Neuron (in vitro differentiated cells): ENCODE data around the gene FGF5.
"Not testable (repeated sequence)": the region's sequence is repeated elsewhere in the genome, so short reads cannot be mapped to it uniquely, and the experiment has no call there.

Source experiments
- H2AFZ ChIP-seq: one replicate; pipeline ENCODE4 v1.6.1; 2013; ENCODE audit warnings: low read depth, mild to moderate bottlenecking, inconsistent platforms, low read length, moderate library complexity
- H3K27me3 ChIP-seq: one replicate; pipeline ENCODE4 v1.6.1; 2013; ENCODE audit warnings: low read length; ENCODE audit not compliant: insufficient read depth
- H3K36me3 ChIP-seq: one replicate; pipeline ENCODE4 v1.6.1; 2013; ENCODE audit warnings: low read length; ENCODE audit not compliant: insufficient read depth
- H3K4me1 ChIP-seq: one replicate; pipeline ENCODE4 v1.6.1; 2013; ENCODE audit warnings: low read length; ENCODE audit not compliant: insufficient read depth
- H3K4me3 ChIP-seq: 2 replicates; pipeline ENCODE4 v1.5.1; 2013; ENCODE audit warnings: mild to moderate bottlenecking, low read length, moderate library complexity
- H3K9me3 ChIP-seq: one replicate; pipeline ENCODE4 v1.6.1; 2013; ENCODE audit warnings: low read length

The FGF5 gene

GRCh38 chr4:80237992-80238391, 28.5 kb upstream of the FGF5 start:
- H3K4me1 ChIP-seq: no peaks in the 10 kb centered on the region
- H3K4me3 ChIP-seq: no peak overlapping the region
- H2AFZ ChIP-seq: no peak overlapping the region
- peaks cover 7% of the 10 kb centered on the region for H3K27me3 ChIP-seq
- no peaks in the 10 kb centered on the region for H3K9me3 ChIP-seq
- no peaks in the 10 kb centered on the region for H3K36me3 ChIP-seq

- Histone ChIP-seq H3K4me3 (no peak overlapping the region), H2AFZ (no peak overlapping the region), H3K4me1 (no peaks in the 10 kb centered on the region), H3K9me3 (no peaks in the 10 kb centered on the region), H3K36me3 (no peaks in the 10 kb centered on the region), H3K27me3 (peaks cover 4% of the 10 kb centered on the region)
Observed at GRCh38 chr4:80239480-80240150, 26.8 kb upstream of the FGF5 start.

- no peaks in the 10 kb centered on the region for H3K4me1 ChIP-seq
- H3K36me3 ChIP-seq: no peaks in the 10 kb centered on the region
- H2AFZ ChIP-seq: no peak overlapping the region
- no peak overlapping the region for H3K4me3 ChIP-seq
- H3K27me3 ChIP-seq: peaks cover 4% of the 10 kb centered on the region
- no peaks in the 10 kb centered on the region for H3K9me3 ChIP-seq
Observed at GRCh38 chr4:80240976-80241375, 25.5 kb upstream of the FGF5 start.

DNA sequence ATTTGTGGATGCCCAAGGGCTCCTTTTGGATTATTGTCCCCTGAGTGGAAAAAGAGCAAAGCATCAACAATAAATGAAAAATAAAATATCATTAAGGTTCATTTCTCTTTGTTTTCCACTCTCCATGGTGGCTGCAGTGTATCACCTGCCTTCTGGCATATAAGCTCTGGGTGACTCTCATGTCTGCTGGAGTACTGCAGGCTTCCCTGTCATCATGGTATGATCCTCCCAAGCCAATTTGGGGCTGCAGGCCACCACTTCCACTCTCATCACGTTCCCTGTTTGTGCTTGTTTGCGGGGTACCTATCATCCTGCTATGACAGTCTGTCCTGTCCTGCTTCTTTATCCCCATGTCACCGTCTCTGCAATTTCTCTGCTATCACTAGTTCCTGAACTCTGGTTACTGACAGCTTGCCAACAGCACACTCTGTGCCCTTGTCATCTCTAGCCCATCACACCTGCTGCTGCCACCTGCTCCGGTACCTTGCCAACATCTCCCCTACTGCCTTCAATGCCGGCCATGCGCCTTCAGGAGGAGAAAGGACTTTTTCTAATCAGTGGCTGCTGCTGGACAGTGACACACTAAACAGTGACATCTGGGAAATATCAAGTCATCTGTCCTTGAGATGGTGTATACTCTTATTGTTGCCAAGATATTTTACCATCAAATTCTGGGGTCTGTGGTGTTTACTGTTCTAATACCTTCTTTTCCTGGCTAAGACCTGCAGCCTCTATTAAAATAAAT, 23.0 kb upstream of the FGF5 start:
- Histone ChIP-seq H3K27me3 (peaks cover 2% of the 10 kb centered on the region), H2AFZ (no peak overlapping the region), H3K4me1 (no peaks in the 10 kb centered on the region), H3K4me3 (no peak overlapping the region), H3K9me3 (no peaks in the 10 kb centered on the region), H3K36me3 (no peaks in the 10 kb centered on the region)

DNA sequence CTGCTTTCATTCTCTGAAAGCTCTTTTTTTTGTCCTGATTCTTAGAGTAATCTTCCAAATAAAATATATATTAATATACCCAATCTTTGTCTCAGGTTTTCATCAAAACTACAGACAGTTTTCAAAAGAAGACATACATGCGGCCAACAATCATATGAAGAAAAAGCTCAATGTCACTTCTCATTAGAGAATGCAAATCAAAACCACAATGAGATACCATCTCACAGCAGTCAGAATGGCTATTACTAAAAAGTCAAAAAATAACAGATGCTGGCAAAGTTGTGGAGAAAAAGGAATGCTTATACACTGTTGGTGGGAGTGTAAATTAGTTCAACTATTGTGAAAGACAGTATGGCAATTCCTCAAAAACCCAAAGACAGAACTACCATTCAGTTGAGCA, 19.0 kb upstream of the FGF5 start:
- not testable (repeated sequence) for H3K36me3 ChIP-seq, H3K4me1 ChIP-seq, H3K27me3 ChIP-seq, H3K9me3 ChIP-seq, H2AFZ ChIP-seq, H3K4me3 ChIP-seq

DNA sequence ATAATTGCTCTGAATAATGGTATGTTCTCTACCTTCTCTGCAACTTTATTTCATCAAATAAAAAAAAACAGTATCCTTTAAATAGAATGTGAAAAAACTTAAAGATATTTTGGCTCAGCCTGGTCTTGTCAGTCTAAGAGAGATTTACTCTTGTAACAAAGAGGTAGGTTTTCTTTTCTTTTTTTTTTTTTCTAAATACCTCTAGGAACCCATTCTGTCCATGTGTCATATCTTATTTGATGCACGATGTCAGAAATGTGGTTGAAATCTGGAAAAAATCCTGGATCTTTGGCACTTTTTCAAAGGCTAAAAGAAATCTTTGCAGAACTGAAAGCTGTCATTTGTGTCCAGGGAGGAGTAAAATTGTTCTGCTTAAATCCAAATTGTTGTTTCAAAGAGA, 17.3 kb upstream of the FGF5 start:
- H3K4me3 ChIP-seq: no peak overlapping the region
- H3K4me1 ChIP-seq: no peaks in the 10 kb centered on the region
- no peak overlapping the region for H2AFZ ChIP-seq
- no peaks in the 10 kb centered on the region for H3K9me3 ChIP-seq
- no peaks in the 10 kb centered on the region for H3K36me3 ChIP-seq
- H3K27me3 ChIP-seq: peaks cover 3% of the 10 kb centered on the region

GRCh38 chr4:80252427-80252826, 14.0 kb upstream of the FGF5 start:
- Histone ChIP-seq H3K9me3 (no peaks in the 10 kb centered on the region), H3K27me3 (peaks cover 9% of the 10 kb centered on the region), H3K4me1 (no peaks in the 10 kb centered on the region), H2AFZ (no peak overlapping the region), H3K4me3 (no peak overlapping the region), H3K36me3 (no peaks in the 10 kb centered on the region)

DNA sequence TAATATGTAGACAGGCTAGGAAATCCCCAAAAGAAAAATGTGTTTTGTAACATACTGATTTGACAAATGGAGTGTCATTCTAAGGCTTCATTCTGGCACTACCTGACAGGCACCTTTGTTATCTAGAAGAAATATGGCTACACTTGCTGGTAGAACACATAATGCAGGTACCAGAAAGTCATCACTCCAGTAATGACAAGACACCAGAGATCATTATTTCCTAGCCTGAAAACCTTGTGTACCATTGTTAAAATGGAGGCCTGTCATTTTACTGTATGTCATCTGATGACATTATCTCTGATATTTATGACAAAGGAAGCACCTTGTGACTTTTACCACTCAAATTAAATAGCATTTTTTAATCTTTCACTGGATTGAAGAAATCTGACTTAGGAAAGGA, 13.5 kb upstream of the FGF5 start:
- no peaks in the 10 kb centered on the region for H3K36me3 ChIP-seq
- H3K9me3 ChIP-seq: no peaks in the 10 kb centered on the region
- H2AFZ ChIP-seq: no peak overlapping the region
- H3K4me1 ChIP-seq: no peaks in the 10 kb centered on the region
- H3K4me3 ChIP-seq: no peak overlapping the region
- peaks cover 10% of the 10 kb centered on the region for H3K27me3 ChIP-seq

- Histone ChIP-seq H3K4me1 (no peaks in the 10 kb centered on the region), H2AFZ (no peak overlapping the region), H3K4me3 (no peak overlapping the region), H3K27me3 (peaks cover 10% of the 10 kb centered on the region), H3K9me3 (no peaks in the 10 kb centered on the region), H3K36me3 (no peaks in the 10 kb centered on the region)
Observed at GRCh38 chr4:80253510-80253909, 13.0 kb upstream of the FGF5 start.

DNA sequence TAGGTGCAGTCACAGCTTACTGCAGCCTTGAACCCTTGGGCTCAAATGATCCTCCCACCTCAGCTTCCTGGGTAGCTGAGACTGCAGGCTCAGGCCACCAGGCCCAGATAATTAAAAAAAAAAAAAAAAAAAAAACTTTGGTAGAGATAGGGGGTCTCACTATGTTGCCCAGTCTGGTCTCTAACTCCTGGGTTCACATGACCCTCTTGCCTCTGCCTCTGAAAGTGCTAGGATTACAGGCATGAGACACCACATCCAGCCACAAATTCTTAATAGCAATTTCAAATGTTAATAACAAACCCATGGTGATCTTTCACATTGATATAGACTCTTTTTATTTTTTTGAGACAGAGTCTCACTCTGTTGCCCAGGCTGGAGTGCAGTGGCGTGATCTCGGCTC, 12.3 kb upstream of the FGF5 start:
- H2AFZ ChIP-seq: no peak overlapping the region
- no peaks in the 10 kb centered on the region for H3K4me1 ChIP-seq
- H3K36me3 ChIP-seq: no peaks in the 10 kb centered on the region
- no peaks in the 10 kb centered on the region for H3K9me3 ChIP-seq
- no peak overlapping the region for H3K4me3 ChIP-seq
- H3K27me3 ChIP-seq: peaks cover 13% of the 10 kb centered on the region

DNA sequence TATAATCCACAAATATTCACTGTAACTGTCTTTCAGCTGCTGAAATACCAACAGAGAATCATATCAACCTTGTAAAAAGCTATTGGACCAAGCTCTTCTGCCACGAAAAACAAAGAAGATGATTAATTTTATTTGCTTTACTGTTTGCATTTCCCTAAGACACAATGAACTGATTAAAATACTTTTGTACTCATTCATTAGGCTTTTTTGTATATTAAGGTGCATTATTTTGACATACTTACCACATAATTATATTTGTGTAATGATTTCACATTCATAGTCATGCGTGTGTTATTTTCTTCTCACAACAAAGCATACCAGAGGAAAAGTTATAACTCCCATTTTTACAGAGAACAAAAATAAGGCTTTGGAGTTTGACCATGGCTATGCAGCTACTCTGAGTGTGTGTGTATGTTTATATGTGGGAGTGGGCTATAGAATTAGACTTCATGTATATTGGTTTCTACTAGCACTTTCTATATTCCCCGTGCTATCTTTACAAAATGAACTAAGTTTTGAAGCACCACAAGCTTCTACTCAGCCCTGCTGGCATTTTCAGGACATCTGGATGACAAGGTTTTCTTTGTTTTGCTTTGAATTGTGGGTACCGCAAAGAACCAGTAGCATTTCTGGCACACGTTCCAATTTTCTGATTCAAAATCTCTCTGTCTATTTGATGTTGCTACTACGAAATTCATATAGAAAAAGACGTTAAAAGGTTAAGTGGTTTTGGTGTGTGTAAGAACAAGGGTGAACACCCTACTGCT, 11.0 kb upstream of the FGF5 start:
- Histone ChIP-seq H3K9me3 (no peaks in the 10 kb centered on the region), H3K27me3 (peaks cover 20% of the 10 kb centered on the region), H2AFZ (no peak overlapping the region), H3K4me1 (no peaks in the 10 kb centered on the region), H3K36me3 (no peaks in the 10 kb centered on the region), H3K4me3 (no peak overlapping the region)

- no peak overlapping the region for H2AFZ ChIP-seq
- H3K36me3 ChIP-seq: no peaks in the 10 kb centered on the region
- H3K9me3 ChIP-seq: no peaks in the 10 kb centered on the region
- no peaks in the 10 kb centered on the region for H3K4me1 ChIP-seq
- H3K4me3 ChIP-seq: no peak overlapping the region
- peaks cover 33% of the 10 kb centered on the region for H3K27me3 ChIP-seq
Observed at GRCh38 chr4:80257851-80258250, 8.6 kb upstream of the FGF5 start.

DNA sequence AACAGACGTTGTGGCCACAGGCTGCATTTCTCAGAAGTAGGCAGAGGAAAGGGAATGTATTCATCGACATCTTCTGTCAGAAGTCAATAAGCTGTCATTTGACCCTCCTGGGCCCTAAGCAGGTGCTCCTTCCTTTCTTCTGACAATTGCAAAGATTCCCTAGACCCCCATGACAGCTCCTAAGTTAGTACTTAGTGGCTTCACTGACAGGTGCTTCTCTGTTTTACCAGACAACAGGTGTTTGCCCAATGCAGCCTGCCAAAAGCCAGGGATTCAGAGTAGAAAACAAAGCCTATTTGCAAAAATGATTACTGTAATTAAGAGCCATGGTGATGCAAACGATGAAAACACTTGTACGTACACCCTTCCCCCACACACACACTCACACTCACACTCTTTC, 7.5 kb upstream of the FGF5 start:
- H3K27me3 ChIP-seq: peaks cover 42% of the 10 kb centered on the region
- no peaks in the 10 kb centered on the region for H3K4me1 ChIP-seq
- no peak overlapping the region for H3K4me3 ChIP-seq
- no peaks in the 10 kb centered on the region for H3K9me3 ChIP-seq
- no peaks in the 10 kb centered on the region for H3K36me3 ChIP-seq
- no peak overlapping the region for H2AFZ ChIP-seq
